ENCODE results near the gene DDI1. TPM values are rescaled to one million over a fixed set of nuclear protein-coding genes. Genes with fewer than 3 reads are reported as not detected.

DDI1 gene
- total and polyA plus RNA-seq, 2 of the 4 experiments (the other 2 are of a cell fraction) = not detected

DNA sequence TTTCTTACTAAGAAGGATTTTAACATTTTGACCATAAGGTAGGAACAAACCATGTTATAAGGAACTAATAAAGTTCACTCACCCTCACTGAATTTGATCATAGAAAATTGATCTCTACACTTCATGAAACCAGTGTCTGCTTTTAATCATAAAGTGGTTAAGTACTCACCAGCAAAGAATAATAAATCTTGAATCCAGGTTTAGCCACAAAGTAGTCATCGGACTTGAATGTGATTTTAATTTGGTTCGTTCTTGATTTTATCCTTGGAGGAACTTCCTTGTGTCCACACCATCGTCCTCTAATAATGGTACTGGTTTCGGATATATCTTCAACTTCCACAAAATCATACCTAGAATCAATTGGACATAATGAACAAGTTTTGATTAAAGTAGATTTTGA is 40.5 kb upstream of the DDI1 start:
- no peak for TF ChIP-seq RCOR1 (IDR thresholded peaks at IDR 0.05; ENCODE audit: insufficient replicate concordance, low read length)
- no peak for TF ChIP-seq SMC3 (IDR thresholded peaks at IDR 0.05; ENCODE audit: low read depth, low read length)
- TF ChIP-seq, protein P1, sequence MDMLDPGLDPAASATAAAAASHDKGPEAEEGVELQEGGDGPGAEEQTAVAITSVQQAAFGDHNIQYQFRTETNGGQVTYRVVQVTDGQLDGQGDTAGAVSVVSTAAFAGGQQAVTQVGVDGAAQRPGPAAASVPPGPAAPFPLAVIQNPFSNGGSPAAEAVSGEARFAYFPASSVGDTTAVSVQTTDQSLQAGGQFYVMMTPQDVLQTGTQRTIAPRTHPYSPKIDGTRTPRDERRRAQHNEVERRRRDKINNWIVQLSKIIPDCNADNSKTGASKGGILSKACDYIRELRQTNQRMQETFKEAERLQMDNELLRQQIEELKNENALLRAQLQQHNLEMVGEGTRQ (IDR thresholded peaks at IDR 0.05; ENCODE audit: low read depth, low read length) = no peak
- no peak for TF ChIP-seq NFE2L2 (IDR thresholded peaks at IDR 0.05; ENCODE audit: low read depth, low read length)
- no peak overlapping the region for H3K4ac ChIP-seq (ENCODE audit: low read depth, low read length)
- no peak for ATAC-seq (ENCODE audit: low read depth)
- H3K18ac ChIP-seq (ENCODE audit: low read depth, low read length) = no peak overlapping the region
- no TSS peak for BruUV-seq (replicated peaks)
- no peaks in the 10 kb centered on the region for H3K36me3 ChIP-seq (ENCODE audit: control insufficient read depth, insufficient read depth, low read length)
- H3K9me3 ChIP-seq (ENCODE audit: control insufficient read depth, insufficient read depth, low read length) = no peaks in the 10 kb centered on the region; the same call in 1 of the 2 replicates
- no CpG with 5 or more reads among the region's 4 CpGs for WGBS, 2 experiments (ENCODE audit: extremely low coverage in 2 of 2, insufficient read length in 1 of 2)
- H2BK20ac ChIP-seq (ENCODE audit: low read depth, low read length) = no peak overlapping the region
- peaks cover under 1% of the 10 kb centered on the region; the same call in 1 of the 2 replicates for H3K9me1 ChIP-seq (ENCODE audit: insufficient read depth, low read length)
- no peaks in the 10 kb centered on the region for H3K79me1 ChIP-seq (ENCODE audit: low read depth in 1 of 2, low read length in 2 of 2)
- CTCF ChIA-PET = no interaction called here
- intact Hi-C loops (cut with micrococcal nuclease) = no loop called here
- no peaks in the 10 kb centered on the region for H4K20me1 ChIP-seq (ENCODE audit: insufficient read depth, low read length)
- H3K14ac ChIP-seq (replicated peaks; ENCODE audit: low read depth, low read length) = no peak overlapping the region
- no peak overlapping the region for H2AK5ac ChIP-seq (ENCODE audit: low read depth, low read length)
- no peak overlapping the region for H3K27ac ChIP-seq (ENCODE audit: insufficient read depth, low read length)
- POLR2A ChIA-PET (ENCODE audit: unreplicated experiment) = no interaction called here
- H4K8ac ChIP-seq (ENCODE audit: low read depth in 2 of 2, low read length in 2 of 2) = no peak overlapping the region
- dilution Hi-C loops (cut with HindIII; ENCODE audit: low sequenced_read_pairs, unreplicated experiment) = no loop called here
- no peak overlapping the region for H3K4me3 ChIP-seq (ENCODE audit: insufficient read depth, low read depth, low read length)
- no peak overlapping the region for H3K23ac ChIP-seq (ENCODE audit: low read depth, low read length)
- in situ Hi-C loops (cut with MboI; ENCODE audit: low sequenced_read_pairs) = no loop called here
- H3K56ac ChIP-seq (ENCODE audit: extremely low read depth, insufficient read depth, low read length) = no peak overlapping the region
- no peak overlapping the region for H4K91ac ChIP-seq (ENCODE audit: insufficient read depth, low read depth, low read length)
- H2BK5ac ChIP-seq (ENCODE audit: low read depth, low read length, poor library complexity, severe bottlenecking) = no peak overlapping the region
- no peak overlapping the region for H2BK15ac ChIP-seq (ENCODE audit: low read depth, low read length)
- H3K9ac ChIP-seq (ENCODE audit: low read depth, low read length) = no peak overlapping the region
- H3K27me3 ChIP-seq (ENCODE audit: control insufficient read depth, insufficient read depth, low read length) = no peaks in the 10 kb centered on the region
- no peak overlapping the region for H2AK9ac ChIP-seq (replicated peaks; ENCODE audit: low read depth, low read length, poor library complexity)
- H2AFZ ChIP-seq (replicated peaks; ENCODE audit: low read length, poor library complexity) = no peak overlapping the region
- H3K4me2 ChIP-seq (ENCODE audit: low read depth, low read length) = no peak overlapping the region
- DNase-seq = no peak
- no peak overlapping the region for H2BK120ac ChIP-seq (ENCODE audit: low read depth, low read length)
- H3K4me1 ChIP-seq (ENCODE audit: control insufficient read depth, insufficient read depth, low read length) = peaks cover 10% of the 10 kb centered on the region
- no peak overlapping the region for H4K5ac ChIP-seq (ENCODE audit: low read depth, low read length)

Measured in IMR-90 (cell line).